ENCODE measurements around the gene TMEM151B. TPM values are rescaled to one million over a fixed set of nuclear protein-coding genes. Genes with fewer than 3 reads are reported as not detected.

Gene TMEM151B
- total and polyA plus RNA-seq, 10 of the 15 experiments (the other 5 are each of a cell fraction or from before 2014, with no cell fraction given): 0.01 to 0.19 (median 0.05) TPM; not detected in 6

DNA sequence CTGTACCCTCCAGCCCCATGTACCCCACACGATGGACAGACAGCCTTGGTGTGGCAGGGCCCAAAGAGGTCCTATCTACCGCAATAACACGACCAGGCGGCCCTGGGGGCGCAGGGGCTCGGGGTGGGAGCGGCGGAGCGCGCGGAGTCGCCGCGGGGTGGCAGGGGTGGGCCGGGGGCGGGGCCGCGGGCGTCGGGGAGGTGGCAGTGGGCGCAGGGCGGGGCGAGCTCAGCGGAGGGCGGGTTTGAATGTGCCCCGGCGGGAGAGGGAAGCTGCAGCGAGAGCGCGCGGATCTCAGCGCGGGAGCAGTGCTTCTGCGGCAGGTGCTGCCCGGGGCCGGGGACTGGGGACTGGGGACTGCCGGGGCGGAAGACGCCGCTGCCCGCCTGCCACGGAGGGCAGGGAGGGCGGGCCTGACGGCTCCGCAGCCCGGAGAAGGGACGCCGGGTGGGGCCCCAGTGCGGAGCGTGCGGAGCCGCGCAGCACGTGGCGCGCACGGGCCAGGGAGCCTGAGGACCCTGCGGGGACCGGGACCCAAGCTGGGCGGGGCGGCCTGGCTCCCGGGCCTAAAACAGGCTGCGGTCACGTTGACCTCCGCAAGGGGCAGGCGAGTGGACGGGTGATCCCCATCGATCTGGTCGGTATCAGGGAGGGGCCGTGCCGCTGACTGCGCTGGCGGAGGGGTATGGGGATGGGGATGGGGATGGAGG, 46.8 kb upstream of the TMEM151B start, which contains the start of gene SLC29A1 (continued):
- TF ChIP-seq, protein P1, sequence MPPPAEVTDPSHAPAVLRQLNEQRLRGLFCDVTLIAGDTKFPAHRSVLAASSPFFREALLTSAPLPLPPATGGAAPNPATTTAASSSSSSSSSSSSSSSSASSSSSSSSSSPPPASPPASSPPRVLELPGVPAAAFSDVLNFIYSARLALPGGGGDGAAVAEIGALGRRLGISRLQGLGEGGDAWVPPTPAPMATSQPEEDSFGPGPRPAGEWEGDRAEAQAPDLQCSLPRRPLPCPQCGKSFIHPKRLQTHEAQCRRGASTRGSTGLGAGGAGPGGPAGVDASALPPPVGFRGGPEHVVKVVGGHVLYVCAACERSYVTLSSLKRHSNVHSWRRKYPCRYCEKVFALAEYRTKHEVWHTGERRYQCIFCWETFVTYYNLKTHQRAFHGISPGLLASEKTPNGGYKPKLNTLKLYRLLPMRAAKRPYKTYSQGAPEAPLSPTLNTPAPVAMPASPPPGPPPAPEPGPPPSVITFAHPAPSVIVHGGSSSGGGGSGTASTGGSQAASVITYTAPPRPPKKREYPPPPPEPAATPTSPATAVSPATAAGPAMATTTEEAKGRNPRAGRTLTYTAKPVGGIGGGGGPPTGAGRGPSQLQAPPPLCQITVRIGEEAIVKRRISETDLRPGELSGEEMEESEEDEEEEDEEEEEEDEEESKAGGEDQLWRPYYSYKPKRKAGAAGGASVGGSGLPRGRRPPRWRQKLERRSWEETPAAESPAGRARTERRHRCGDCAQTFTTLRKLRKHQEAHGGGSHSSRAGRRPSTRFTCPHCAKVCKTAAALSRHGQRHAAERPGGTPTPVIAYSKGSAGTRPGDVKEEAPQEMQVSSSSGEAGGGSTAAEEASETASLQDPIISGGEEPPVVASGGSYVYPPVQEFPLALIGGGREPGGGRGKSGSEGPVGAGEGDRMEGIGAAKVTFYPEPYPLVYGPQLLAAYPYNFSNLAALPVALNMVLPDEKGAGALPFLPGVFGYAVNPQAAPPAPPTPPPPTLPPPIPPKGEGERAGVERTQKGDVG (CRISPR knock-in tag; IDR thresholded peaks at IDR 0.05): no peak
- no peak for TF ChIP-seq ZSCAN29 (IDR thresholded peaks at IDR 0.05)
- TF ChIP-seq YY1 (IDR thresholded peaks at IDR 0.05; ENCODE audit: low read depth, low read length): no peak
- TF ChIP-seq POLR2AphosphoS2 (IDR thresholded peaks at IDR 0.05; ENCODE audit: low read depth, low read length): peak; percentile 46; the same call in 1 of the 2 replicates
- TF ChIP-seq, protein P2, sequence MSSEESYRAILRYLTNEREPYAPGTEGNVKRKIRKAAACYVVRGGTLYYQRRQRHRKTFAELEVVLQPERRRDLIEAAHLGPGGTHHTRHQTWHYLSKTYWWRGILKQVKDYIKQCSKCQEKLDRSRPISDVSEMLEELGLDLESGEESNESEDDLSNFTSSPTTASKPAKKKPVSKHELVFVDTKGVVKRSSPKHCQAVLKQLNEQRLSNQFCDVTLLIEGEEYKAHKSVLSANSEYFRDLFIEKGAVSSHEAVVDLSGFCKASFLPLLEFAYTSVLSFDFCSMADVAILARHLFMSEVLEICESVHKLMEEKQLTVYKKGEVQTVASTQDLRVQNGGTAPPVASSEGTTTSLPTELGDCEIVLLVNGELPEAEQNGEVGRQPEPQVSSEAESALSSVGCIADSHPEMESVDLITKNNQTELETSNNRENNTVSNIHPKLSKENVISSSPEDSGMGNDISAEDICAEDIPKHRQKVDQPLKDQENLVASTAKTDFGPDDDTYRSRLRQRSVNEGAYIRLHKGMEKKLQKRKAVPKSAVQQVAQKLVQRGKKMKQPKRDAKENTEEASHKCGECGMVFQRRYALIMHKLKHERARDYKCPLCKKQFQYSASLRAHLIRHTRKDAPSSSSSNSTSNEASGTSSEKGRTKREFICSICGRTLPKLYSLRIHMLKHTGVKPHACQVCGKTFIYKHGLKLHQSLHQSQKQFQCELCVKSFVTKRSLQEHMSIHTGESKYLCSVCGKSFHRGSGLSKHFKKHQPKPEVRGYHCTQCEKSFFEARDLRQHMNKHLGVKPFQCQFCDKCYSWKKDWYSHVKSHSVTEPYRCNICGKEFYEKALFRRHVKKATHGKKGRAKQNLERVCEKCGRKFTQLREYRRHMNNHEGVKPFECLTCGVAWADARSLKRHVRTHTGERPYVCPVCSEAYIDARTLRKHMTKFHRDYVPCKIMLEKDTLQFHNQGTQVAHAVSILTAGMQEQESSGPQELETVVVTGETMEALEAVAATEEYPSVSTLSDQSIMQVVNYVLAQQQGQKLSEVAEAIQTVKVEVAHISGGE (CRISPR knock-in tag; IDR thresholded peaks at IDR 0.05): no peak
- TF ChIP-seq EED (IDR thresholded peaks at IDR 0.05; ENCODE audit: low read depth): no peak
- TF ChIP-seq SUPT20H (IDR thresholded peaks at IDR 0.05; ENCODE audit: borderline replicate concordance, control insufficient read depth, low read depth, low read length): no peak
- TF ChIP-seq POLR2AphosphoS5 (IDR thresholded peaks at IDR 0.05; ENCODE audit: low read length): peak; percentile 50; the same call in 1 of the 2 replicates
- no peak for TF ChIP-seq ZNF207 (IDR thresholded peaks at IDR 0.05; ENCODE audit: borderline replicate concordance)
- TF ChIP-seq KDM1A (IDR thresholded peaks at IDR 0.05; ENCODE audit: borderline replicate concordance): no peak
- TF ChIP-seq PML (IDR thresholded peaks at IDR 0.05; ENCODE audit: low read length): no peak
- TF ChIP-seq ZNF24 (IDR thresholded peaks at IDR 0.05): no peak
- TF ChIP-seq, protein P3, sequence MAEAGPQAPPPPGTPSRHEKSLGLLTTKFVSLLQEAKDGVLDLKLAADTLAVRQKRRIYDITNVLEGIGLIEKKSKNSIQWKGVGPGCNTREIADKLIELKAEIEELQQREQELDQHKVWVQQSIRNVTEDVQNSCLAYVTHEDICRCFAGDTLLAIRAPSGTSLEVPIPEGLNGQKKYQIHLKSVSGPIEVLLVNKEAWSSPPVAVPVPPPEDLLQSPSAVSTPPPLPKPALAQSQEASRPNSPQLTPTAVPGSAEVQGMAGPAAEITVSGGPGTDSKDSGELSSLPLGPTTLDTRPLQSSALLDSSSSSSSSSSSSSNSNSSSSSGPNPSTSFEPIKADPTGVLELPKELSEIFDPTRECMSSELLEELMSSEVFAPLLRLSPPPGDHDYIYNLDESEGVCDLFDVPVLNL (IDR thresholded peaks at IDR 0.05; ENCODE audit: low read depth, low read length): peak; percentile 70
- TF ChIP-seq JUND (IDR thresholded peaks at IDR 0.05; ENCODE audit: low read depth, low read length): no peak
- TF ChIP-seq, protein P4, sequence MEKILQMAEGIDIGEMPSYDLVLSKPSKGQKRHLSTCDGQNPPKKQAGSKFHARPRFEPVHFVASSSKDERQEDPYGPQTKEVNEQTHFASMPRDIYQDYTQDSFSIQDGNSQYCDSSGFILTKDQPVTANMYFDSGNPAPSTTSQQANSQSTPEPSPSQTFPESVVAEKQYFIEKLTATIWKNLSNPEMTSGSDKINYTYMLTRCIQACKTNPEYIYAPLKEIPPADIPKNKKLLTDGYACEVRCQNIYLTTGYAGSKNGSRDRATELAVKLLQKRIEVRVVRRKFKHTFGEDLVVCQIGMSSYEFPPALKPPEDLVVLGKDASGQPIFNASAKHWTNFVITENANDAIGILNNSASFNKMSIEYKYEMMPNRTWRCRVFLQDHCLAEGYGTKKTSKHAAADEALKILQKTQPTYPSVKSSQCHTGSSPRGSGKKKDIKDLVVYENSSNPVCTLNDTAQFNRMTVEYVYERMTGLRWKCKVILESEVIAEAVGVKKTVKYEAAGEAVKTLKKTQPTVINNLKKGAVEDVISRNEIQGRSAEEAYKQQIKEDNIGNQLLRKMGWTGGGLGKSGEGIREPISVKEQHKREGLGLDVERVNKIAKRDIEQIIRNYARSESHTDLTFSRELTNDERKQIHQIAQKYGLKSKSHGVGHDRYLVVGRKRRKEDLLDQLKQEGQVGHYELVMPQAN (conservative IDR thresholded peaks at IDR 0.05): peak; percentile 89

All from GM12878 (cell line).